ENCODE results near the gene TNKS1BP1. TPM values are rescaled to one million over a fixed set of nuclear protein-coding genes. Genes with fewer than 3 reads are reported as not detected.
"Not testable (repeated sequence)": the region's sequence is repeated elsewhere in the genome, so short reads cannot be mapped to it uniquely, and the experiment has no call there.

The TNKS1BP1 gene
- total RNA-seq, 1 donor from 2014 or later: 14.1 TPM

- intact Hi-C loops (cut with micrococcal nuclease): no loop called here
Observed at GRCh38 chr11:57300785-57301184, 24.0 kb downstream of the TNKS1BP1 start.

GRCh38 chr11:57299150-57299737 lies 25.5 kb downstream of the TNKS1BP1 start:
- intact Hi-C loops (cut with micrococcal nuclease): no loop called here

GRCh38 chr11:57297221-57297620 lies 27.5 kb downstream of the TNKS1BP1 start:
- intact Hi-C loops (cut with micrococcal nuclease): no loop called here

DNA sequence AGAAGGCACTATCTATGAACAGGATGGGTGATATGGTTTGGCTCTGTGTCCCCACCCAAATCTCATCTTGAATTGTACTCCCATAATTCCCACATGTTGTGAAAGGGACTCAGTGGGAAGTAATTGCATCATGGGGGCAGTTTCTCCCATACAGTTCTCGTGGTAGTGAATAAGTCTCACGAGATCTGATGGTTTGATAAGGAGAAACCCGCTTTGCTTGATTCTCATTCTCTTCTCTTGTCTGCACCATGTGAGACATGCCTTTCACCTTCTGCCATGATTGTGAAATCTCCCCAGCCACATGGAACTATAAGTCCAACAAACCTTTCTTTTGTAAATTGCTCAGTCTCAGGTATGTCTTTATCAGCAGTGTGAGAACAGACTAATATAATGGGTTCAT lies 28.5 kb downstream of the TNKS1BP1 start:
- intact Hi-C loops (cut with micrococcal nuclease): not testable (repeated sequence)

DNA sequence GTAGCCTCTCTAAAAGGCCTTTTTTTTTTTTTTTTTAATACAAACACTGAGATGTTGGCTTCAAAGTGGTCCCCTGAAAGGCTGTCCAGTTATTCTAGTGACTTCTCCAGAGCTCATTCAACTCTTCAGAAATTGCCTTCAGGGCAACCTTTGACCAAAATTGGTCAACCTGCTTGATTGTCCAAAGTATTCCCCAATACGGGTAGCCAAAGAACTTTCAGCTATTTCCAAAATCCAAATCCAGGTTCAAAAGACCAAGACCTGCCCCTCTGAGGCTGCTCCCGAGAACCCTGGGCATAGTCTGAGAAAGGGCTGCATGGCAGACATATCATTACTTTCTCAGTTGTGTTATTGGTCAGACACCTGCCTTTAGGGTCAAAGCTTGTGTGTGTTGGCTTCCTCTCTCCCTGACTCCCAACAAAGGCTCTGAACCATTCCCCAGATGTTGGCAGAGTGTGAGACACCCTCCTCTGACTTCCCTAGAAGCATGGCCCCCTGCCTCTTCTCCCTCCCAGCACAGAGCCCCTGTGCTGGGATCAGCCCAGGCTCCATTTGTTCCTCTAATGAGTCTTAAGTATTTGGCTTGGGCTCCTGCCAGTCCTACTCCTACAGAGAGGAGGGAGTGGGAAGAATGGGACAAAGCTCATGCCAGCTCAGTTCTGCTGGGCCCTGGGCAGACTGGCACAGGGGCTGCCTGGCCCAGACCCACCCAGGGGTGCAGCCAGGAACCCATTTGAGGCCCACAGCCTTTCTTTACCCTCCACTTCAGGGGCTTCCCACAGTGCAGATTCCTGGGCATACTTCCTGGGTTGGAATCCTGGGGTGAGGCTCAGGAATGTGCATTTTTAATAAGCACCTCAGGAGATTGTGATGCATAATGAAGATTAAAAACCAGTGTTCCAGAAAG lies 30.3 kb downstream of the TNKS1BP1 start:
- intact Hi-C loops (cut with micrococcal nuclease): no loop called here

- intact Hi-C loops (cut with micrococcal nuclease): no loop called here
Observed at GRCh38 chr11:57290288-57290687, 34.5 kb downstream of the TNKS1BP1 start.

DNA sequence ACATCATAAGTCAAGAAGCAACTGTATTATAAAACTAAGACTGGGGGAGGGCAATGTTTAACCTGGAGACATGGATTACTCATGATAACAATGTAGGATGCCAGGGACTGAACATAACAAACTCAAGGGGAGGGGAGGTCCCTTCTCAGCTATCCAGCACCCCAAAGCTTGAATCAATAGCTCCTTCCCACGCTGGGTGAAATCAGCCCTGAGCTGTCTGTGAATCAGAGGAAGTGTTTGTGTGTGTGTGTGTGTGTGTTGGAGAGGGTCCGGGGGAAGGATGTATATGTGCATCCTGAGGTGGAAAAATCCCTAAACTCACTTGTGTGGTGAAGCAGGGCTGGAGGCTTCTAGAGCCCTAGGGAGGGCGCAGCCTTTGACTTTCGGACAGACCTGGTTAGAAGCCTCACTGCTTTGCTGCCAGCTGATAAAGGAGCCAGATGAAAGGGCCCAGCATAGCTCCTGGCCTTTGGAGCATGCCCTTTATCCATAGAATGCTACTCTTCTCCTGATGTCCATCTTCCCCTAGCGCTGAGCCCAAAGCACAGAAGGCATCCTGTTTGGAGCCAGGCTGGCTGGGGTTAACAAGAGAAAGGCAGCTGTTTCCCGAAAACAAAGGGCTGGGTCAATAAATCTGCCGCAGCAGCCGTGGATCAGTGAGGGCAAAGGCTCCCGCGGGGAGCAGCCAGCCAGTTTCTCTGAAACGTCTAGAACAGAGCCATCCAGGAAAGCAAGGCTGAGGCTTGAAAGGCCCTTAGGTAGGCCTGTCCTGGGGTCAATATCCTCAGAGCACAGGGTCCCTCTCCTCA lies 35.8 kb downstream of the TNKS1BP1 start:
- intact Hi-C loops (cut with micrococcal nuclease): no loop called here

DNA sequence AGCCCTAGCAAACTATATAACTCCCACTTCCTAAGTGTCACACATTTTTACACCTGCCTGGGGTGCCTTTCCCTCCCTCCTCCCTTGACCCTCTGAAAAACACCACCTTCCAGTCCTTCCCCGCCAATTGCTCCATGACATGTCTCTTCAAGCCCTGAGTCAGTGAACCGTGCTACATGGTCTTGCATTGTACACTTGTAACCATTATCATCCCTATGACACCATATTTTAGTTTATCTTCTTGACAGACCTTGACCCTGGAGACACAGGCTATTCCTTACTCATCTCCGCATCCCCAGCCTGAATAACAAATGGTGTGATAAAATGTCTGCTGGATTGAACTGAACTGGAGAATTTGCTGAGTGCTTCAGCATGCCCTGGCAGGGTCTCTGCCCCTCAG lies 36.9 kb downstream of the TNKS1BP1 start:
- intact Hi-C loops (cut with micrococcal nuclease): no loop called here

GRCh38 chr11:57283231-57283990 lies 41.3 kb downstream of the TNKS1BP1 start:
- intact Hi-C loops (cut with micrococcal nuclease): no loop called here

- intact Hi-C loops (cut with micrococcal nuclease): not testable (repeated sequence)
Observed at GRCh38 chr11:57281546-57281945, 43.2 kb downstream of the TNKS1BP1 start.

DNA sequence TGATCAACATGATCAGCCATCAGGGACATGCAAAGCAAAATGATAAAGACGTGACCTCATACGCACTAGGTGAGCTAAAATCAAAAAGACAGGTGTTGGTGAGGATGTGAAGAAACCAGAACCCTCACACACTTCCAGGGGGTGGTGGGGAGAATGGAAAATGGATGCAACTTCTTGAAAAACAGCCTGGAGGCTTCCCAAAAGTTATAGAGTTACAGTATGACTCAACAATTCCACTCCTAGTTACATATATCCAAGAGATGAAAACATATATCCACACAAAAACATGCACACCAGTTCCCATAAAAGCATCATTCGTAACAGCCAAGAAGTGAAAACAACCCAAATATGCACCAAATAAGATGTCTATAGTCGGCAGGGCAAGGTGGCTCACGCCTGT lies 45.6 kb downstream of the TNKS1BP1 start:
- intact Hi-C loops (cut with micrococcal nuclease): loop anchor here (10.0 kb wide), 1 partner anchor 64 kb away; no protein-coding TSS in a partner anchor

- intact Hi-C loops (cut with micrococcal nuclease): loop anchor here (1.0 to 10.0 kb wide), 2 partner anchors 64 to 437 kb away; no protein-coding TSS in a partner anchor
Observed at GRCh38 chr11:57278721-57279095, 46.0 kb downstream of the TNKS1BP1 start.

- intact Hi-C loops (cut with micrococcal nuclease): loop anchor here (1.0 to 10.0 kb wide), 2 partner anchors 63 to 437 kb away; no protein-coding TSS in a partner anchor
Observed at GRCh38 chr11:57277845-57278720, 46.7 kb downstream of the TNKS1BP1 start.

GRCh38 chr11:57276971-57277675 lies 47.6 kb downstream of the TNKS1BP1 start:
- intact Hi-C loops (cut with micrococcal nuclease): loop anchor here (10.0 kb wide), 1 partner anchor 62 kb away; no protein-coding TSS in a partner anchor

DNA sequence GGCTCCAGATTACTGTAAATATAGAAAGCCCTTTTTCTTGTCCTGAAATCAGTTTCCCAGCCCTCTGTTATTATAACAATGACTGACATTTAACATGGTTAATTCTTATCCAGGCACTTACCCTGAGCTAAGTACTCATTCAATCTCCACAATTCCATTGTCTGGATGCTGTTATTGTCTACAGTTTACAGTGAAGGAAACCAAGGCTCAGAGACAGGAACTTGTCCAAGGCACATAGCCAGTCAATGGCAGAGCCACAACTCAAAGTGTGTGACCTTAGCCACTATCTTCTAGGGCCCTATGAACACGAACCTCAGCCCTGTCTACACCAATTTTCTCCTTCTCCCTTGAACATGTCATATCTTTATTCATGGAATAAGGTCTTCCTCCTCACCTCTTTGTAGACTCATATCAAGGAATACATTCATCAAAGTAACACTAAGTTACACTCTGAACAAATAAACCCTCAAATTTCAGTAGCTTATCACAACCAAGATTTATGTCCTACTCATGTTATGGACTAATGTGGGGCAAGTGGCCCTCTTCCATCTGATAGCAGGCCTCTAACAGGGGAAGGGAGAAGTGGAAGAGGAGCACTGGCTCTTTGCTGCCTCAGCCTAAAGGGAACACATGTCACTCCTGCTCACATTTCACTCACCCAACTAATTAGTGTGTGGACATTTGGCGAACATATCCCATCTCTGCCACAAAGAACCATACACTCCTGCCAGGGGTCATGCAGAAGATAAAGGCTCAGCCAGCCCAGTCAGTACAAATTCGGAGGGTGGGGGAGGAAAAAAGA lies 48.4 kb downstream of the TNKS1BP1 start:
- intact Hi-C loops (cut with micrococcal nuclease): loop anchor here (10.0 kb wide), 1 partner anchor 62 kb away; no protein-coding TSS in a partner anchor

DNA sequence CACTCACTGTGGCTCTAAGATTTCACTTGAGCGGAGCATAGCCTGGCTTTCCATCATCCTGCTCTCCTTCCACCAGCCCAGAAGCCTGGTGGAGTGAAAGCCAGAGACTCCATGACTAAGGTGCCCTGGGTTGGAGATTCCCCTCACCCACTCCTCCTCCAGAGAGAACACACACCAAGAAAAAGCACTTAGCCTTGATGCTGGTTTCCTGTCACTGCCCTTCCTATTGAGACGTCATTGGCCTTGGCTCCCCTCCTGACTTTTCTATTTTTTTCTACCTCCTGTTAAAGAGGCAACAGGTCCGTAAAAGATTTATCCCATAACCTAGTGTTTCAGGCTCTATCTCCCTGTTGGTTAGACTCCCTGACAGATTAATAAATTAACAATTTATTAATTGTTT lies 49.2 kb downstream of the TNKS1BP1 start:
- intact Hi-C loops (cut with micrococcal nuclease): loop anchor here (10.0 kb wide), 1 partner anchor 61 kb away; no protein-coding TSS in a partner anchor

DNA sequence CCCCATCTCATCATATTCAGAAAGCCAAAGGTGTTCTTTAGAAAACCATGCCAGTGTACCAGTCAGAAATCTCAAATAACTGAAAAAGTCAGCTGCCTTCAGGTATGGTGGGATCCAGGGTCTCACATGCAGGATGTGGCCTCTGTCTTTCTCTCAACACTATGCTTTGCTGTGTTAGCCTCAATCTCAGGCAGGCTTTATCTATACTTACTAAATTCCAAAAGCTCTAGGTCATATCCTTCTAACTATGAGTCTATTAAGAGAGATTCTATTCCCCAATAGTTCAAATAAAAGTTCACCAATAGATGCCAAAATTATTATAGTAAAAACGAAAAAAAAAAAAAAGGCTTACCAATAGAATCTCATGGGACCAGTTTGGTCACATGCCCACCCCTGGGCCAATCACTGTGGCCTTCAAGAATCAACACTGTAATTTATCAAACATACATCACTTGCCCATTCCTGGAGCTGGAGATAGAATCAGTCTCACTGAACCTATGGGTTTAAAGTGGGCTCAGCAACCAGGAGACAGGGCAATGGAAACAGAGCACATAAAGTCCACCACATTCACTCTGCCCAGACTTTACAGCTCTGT lies 49.8 kb downstream of the TNKS1BP1 start:
- intact Hi-C loops (cut with micrococcal nuclease): loop anchor here (10.0 kb wide), 1 partner anchor 60 kb away; no protein-coding TSS in a partner anchor

All from T-helper 1 cell treated with Interleukin-12 subunit alpha and Interleukin-12 subunit beta and Interleukin-4 antibody, amounts not matched to agents 30 ng/mL and 1 ng/mL, for 36 hours (primary cell).